Kidney (tissue), 14 donors: Measurements from ENCODE around the gene AGPAT3. TPM values are rescaled to one million over a fixed set of nuclear protein-coding genes. Genes with fewer than 3 reads are reported as not detected.

ENCODE experiments used
- DNase-seq, 5 donors: peaks; one replicate each; pipeline ENCODE4 v3.0.0-alpha.2; 2013 to 2020
- FAIRE-seq: peaks from 2 replicates; lab custom pipeline; 2012; peaks lifted over from hg19 to GRCh38; lab: Jason Lieb, UNC
- H3K27ac ChIP-seq, 2 donors: one replicate each; pipeline ENCODE4 v1.7.0; 2013; ENCODE audit warnings: low read depth in 2 of 2, low read length in 2 of 2, inconsistent platforms in 1 of 2
- H3K27me3 ChIP-seq: one replicate; pipeline ENCODE4 v1.7.1; 2013; ENCODE audit warnings: low read length, inconsistent platforms; ENCODE audit not compliant: control insufficient read depth, insufficient read depth
- H3K36me3 ChIP-seq, 3 donors: one replicate each; pipeline versions ENCODE4 v1.7.0 to v1.7.1; 2013; ENCODE audit warnings: low read length in 3 of 3, control low read depth in 1 of 3, inconsistent platforms in 1 of 3; ENCODE audit not compliant: insufficient read depth in 3 of 3, control insufficient read depth in 2 of 3
- H3K4me1 ChIP-seq, 3 donors: one replicate each; pipeline versions ENCODE4 v1.7.0 to v1.7.1; 2013; ENCODE audit warnings: low read length in 3 of 3, inconsistent platforms in 1 of 3, low read depth in 1 of 3; ENCODE audit not compliant: control insufficient read depth in 2 of 3, insufficient read depth in 2 of 3
- H3K4me3 ChIP-seq, 3 donors: one replicate each; pipeline versions ENCODE4 v1.7.0 to v1.8.1; 2013; ENCODE audit warnings: low read length in 3 of 3, control low read depth in 1 of 3, inconsistent platforms in 1 of 3
- H3K9ac ChIP-seq, 3 donors: one replicate each; pipeline versions ENCODE4 v1.7.0 to v1.7.1; 2013; ENCODE audit warnings: low read length in 3 of 3, control low read depth in 1 of 3, inconsistent platforms in 1 of 3
- H3K9me3 ChIP-seq, 3 donors: one replicate each; pipeline versions ENCODE4 v1.7.0 to v1.7.1; 2013; ENCODE audit warnings: low read length in 3 of 3, control low read depth in 1 of 3, inconsistent platforms in 1 of 3; ENCODE audit not compliant: control insufficient read depth in 2 of 3, insufficient read depth in 1 of 3
- CTCF ChIP-seq: IDR thresholded peaks from 3 replicates; pipeline ENCODE4 v1.5.1; 2012; ENCODE audit warnings: mild to moderate bottlenecking, moderate library complexity, borderline replicate concordance; ENCODE audit not compliant: insufficient read depth; ENCODE audit errors: extremely low read depth
- intact Hi-C: fragments of 100-400 bp; cut with DNase I; formaldehyde crosslinking; loops from one replicate; pipeline ENCODE4 v1.11.1; 2022
- polyA plus RNA-seq: library from polyadenylated mRNA; stranded (reverse); fragments of 350-450 nt; fragmentation: Illumina TruSeq; extraction: RNeasy Lipid Tissue Mini Kit (QIAGEN cat#74804); gene quantifications from one replicate; pipeline ENCODE4 v1.2.3, GENCODE V29; 2014; ENCODE audit warnings: low read depth, low replicate concordance; ENCODE audit not compliant: insufficient read depth
- total RNA-seq: library from RNA; stranded (reverse); fragmentation: NEBNext Ultra II Directional; extraction: Animal tissue kit (Norgen Biotek cat#: 25700); gene quantifications from one replicate; pipeline ENCODE4 v1.2.1, GENCODE V29; 2021
- donor health status: control.
- donor health status: control.
- donor health status: control.
- donor health status: control.
- donor health status: control.
- donor health status: DM: yes; HTN: yes; CAD: no.
- donor health status: Normal renal cell carcinoma (clear cell type).

AGPAT3 gene
- total and polyA plus RNA-seq, 2 donors from 2014 or later = 40.3 to 86.2 TPM

GRCh38 chr21:44018813-44019567 lies 154.0 kb downstream of the AGPAT3 start:
- no peak for DNase-seq
- intact Hi-C loops = no loop called here
- no peak overlapping the region for H3K4me3 ChIP-seq
- H3K27me3 ChIP-seq = no peaks in the 10 kb centered on the region
- no peaks in the 10 kb centered on the region for H3K36me3 ChIP-seq
- peaks cover 0 to 4% (median 2%) of the 10 kb centered on the region in 3 donors for H3K4me1 ChIP-seq
- no peak for FAIRE-seq
- no peak overlapping the region for H3K27ac ChIP-seq
- no peak overlapping the region for H3K9ac ChIP-seq
- no peak for TF ChIP-seq CTCF
- no peaks in the 10 kb centered on the region for H3K9me3 ChIP-seq

GRCh38 chr21:44019568-44019958 lies 154.5 kb downstream of the AGPAT3 start:
- intact Hi-C loops = no loop called here
- no peaks in the 10 kb centered on the region for H3K9me3 ChIP-seq
- H3K4me1 ChIP-seq = peaks cover 0 to 6% (median under 1%) of the 10 kb centered on the region in 3 donors
- DNase-seq = no peak
- no peak for FAIRE-seq
- no peak overlapping the region for H3K4me3 ChIP-seq
- no peaks in the 10 kb centered on the region for H3K36me3 ChIP-seq
- H3K27ac ChIP-seq = no peak overlapping the region
- H3K9ac ChIP-seq = no peak overlapping the region
- H3K27me3 ChIP-seq = no peaks in the 10 kb centered on the region
- TF ChIP-seq CTCF = no peak

GRCh38 chr21:44020551-44020950 lies 155.5 kb downstream of the AGPAT3 start:
- H3K27me3 ChIP-seq = no peaks in the 10 kb centered on the region
- intact Hi-C loops = no loop called here
- H3K4me3 ChIP-seq = no peak overlapping the region
- peaks cover 0 to 12% (median 10%) of the 10 kb centered on the region in 3 donors for H3K4me1 ChIP-seq
- H3K27ac ChIP-seq = no peak overlapping the region
- H3K9ac ChIP-seq = no peak overlapping the region
- H3K36me3 ChIP-seq = no peaks in the 10 kb centered on the region
- TF ChIP-seq CTCF = no peak
- no peaks in the 10 kb centered on the region for H3K9me3 ChIP-seq
- DNase-seq (no peak), FAIRE-seq (no peak)

GRCh38 chr21:44021064-44021463 lies 156.0 kb downstream of the AGPAT3 start:
- no peak overlapping the region for H3K9ac ChIP-seq
- FAIRE-seq = no peak
- H3K9me3 ChIP-seq = no peaks in the 10 kb centered on the region
- no peak overlapping the region for H3K4me3 ChIP-seq
- H3K4me1 ChIP-seq = peaks cover 0 to 15% (median 11%) of the 10 kb centered on the region in 3 donors
- TF ChIP-seq CTCF = no peak
- no peaks in the 10 kb centered on the region for H3K36me3 ChIP-seq
- DNase-seq = no peak
- intact Hi-C loops = no loop called here
- H3K27me3 ChIP-seq = no peaks in the 10 kb centered on the region
- no peak overlapping the region for H3K27ac ChIP-seq
